IMR-90 (cell line): ENCODE data around the gene ITPKC.

Experiments used
- MXI1 ChIP-seq: IDR thresholded peaks from 2 replicates; pipeline ENCODE4 v1.6.1; 2012; ENCODE audit warnings: low read depth, mild to moderate bottlenecking, low read length, moderate library complexity, borderline replicate concordance
- POLR2A ChIP-seq: IDR thresholded peaks from 2 replicates; pipeline ENCODE4 v1.6.1; 2012; ENCODE audit warnings: mild to moderate bottlenecking, low read depth, low read length
- RAD21 ChIP-seq: IDR thresholded peaks from 2 replicates; pipeline ENCODE4 v1.6.1; 2012; ENCODE audit warnings: low read length, improper control_type of control experiment
- RCOR1 ChIP-seq: IDR thresholded peaks from 2 replicates; pipeline ENCODE4 v1.6.1; 2012; ENCODE audit warnings: mild to moderate bottlenecking, low read length, improper control_type of control experiment; ENCODE audit not compliant: insufficient replicate concordance
- RFX5 ChIP-seq: IDR thresholded peaks from 2 replicates; pipeline ENCODE4 v1.8.0; 2012; ENCODE audit warnings: low read depth, mild to moderate bottlenecking, low read length, moderate library complexity
- TF ChIP-seq, protein P1 (sequence below): conservative IDR thresholded peaks from 2 replicates; pipeline ENCODE4 v1.5.1; 2012; ENCODE audit warnings: mild to moderate bottlenecking, low read depth, low read length, improper control_type of control experiment

DNA sequence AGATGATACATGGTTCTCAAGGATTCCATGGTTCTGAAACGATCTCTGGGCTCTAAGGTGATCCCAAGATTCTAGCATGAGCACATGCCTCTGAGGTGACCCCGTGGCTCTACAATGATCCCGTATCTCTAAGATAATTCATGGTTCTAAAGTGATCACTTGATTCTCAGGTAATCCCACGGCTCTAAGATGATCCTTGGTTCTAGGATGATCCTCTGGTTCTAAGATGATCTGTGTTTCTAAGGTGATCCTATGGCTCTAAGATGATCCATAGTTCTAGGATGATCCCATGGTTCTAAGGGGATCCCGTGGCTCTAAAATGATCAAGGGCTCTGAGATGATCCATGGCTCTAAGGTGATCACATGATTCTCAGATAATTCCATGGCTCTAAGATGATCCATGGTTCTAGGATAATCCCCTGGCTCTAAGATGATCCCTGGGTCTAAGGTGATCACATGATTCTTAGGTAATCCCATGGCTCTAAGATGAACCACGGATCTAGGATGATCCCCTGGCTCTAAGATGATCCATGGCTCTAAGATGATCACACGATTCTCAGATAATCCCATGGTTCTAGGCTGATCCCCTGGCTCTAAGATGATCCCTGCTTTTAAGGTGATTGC is 47.8 kb upstream of the ITPKC start:
- TF ChIP-seq RAD21 (no peak), RFX5 (no peak), MXI1 (no peak), RCOR1 (no peak), POLR2A (no peak)
- TF ChIP-seq, protein P1, sequence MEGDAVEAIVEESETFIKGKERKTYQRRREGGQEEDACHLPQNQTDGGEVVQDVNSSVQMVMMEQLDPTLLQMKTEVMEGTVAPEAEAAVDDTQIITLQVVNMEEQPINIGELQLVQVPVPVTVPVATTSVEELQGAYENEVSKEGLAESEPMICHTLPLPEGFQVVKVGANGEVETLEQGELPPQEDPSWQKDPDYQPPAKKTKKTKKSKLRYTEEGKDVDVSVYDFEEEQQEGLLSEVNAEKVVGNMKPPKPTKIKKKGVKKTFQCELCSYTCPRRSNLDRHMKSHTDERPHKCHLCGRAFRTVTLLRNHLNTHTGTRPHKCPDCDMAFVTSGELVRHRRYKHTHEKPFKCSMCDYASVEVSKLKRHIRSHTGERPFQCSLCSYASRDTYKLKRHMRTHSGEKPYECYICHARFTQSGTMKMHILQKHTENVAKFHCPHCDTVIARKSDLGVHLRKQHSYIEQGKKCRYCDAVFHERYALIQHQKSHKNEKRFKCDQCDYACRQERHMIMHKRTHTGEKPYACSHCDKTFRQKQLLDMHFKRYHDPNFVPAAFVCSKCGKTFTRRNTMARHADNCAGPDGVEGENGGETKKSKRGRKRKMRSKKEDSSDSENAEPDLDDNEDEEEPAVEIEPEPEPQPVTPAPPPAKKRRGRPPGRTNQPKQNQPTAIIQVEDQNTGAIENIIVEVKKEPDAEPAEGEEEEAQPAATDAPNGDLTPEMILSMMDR: no peak
